Adrenal gland (tissue), 5 donors: ENCODE measurements around the gene DPH1.

Experiments
- POLR2A ChIP-seq, 2 donors: fragments of 450-650 bp; IDR thresholded peaks; one replicate each; pipeline ENCODE4 v1.6.1; 2017; ENCODE audit warnings: antibody characterized with exemption in 2 of 2, mild to moderate bottlenecking in 2 of 2, moderate library complexity in 1 of 2
- TF ChIP-seq, protein P1 (sequence below), 6 experiments: fragments of 450-650 bp in 4 of 6; fragments of 200-600 bp in 2 of 6; sonication (generic) in 1 of 6; IDR thresholded peaks; 1 replicate in 5 of 6; 2 replicates in 1 of 6; pipeline versions ENCODE4 v1.5.1 to v1.8.0; 2016 to 2021; ENCODE audit warnings: antibody characterized with exemption in 6 of 6, mild to moderate bottlenecking in 2 of 6, moderate library complexity in 1 of 6
- donor health status: DM: no; HTN: no; CAD: no.

DNA sequence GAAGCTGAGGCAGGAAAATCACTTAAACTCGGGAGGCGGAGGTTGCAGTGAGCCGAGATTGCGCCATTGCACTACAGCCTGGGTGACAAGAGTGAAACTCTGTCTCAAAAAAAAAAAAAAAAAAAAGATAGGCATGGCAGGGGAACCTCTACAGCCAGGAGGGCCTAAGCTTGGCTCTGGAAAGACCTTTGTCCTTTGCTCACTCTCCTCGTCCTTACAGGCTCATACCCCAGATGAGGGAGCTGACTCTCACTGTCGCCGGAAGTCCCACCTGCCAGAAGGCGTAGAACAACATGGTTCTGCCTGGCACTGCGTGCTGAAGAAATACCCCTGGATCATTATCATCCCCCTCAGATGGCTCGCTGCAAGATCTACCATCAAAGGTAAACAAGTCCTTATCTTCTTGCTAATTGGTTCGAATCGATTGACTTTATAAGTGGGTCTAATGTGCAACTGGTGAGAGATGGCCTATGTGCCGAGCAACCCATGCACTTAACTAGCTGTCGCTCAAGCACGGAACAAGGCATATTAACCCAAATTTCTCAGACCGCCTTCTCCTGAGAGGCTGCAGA lies 34.5 kb upstream of the DPH1 start:
- TF ChIP-seq, protein P1, sequence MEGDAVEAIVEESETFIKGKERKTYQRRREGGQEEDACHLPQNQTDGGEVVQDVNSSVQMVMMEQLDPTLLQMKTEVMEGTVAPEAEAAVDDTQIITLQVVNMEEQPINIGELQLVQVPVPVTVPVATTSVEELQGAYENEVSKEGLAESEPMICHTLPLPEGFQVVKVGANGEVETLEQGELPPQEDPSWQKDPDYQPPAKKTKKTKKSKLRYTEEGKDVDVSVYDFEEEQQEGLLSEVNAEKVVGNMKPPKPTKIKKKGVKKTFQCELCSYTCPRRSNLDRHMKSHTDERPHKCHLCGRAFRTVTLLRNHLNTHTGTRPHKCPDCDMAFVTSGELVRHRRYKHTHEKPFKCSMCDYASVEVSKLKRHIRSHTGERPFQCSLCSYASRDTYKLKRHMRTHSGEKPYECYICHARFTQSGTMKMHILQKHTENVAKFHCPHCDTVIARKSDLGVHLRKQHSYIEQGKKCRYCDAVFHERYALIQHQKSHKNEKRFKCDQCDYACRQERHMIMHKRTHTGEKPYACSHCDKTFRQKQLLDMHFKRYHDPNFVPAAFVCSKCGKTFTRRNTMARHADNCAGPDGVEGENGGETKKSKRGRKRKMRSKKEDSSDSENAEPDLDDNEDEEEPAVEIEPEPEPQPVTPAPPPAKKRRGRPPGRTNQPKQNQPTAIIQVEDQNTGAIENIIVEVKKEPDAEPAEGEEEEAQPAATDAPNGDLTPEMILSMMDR (IDR thresholded peaks at IDR 0.05), result no peak
- TF ChIP-seq POLR2A (IDR thresholded peaks at IDR 0.05), result no peak
